RWPE2 (cell line): Measurements from ENCODE around the gene PCSK6.
"Not testable (repeated sequence)": the region's sequence is repeated elsewhere in the genome, so short reads cannot be mapped to it uniquely, and the experiment has no call there.

ENCODE experiments used
- ATAC-seq: fragments of 200-7000 bp; cut with Tn5 transposase; 3 replicates; pipeline ENCODE4 v1.9.1; 2021; ENCODE audit warnings: low read depth
- DNase-seq: peaks from one replicate; pipeline ENCODE4 v3.0.0-alpha.2; 2020; ENCODE audit warnings: low spot score
- H3K27ac ChIP-seq: fragments of 450-650 bp; 2 replicates; pipeline ENCODE4 v1.5.1; 2017; ENCODE audit warnings: mild to moderate bottlenecking; ENCODE audit not compliant: poor library complexity, severe bottlenecking
- H3K27me3 ChIP-seq: fragments of 250-450 bp; sonication (Bioruptor Pico); 2 replicates; pipeline ENCODE4 v1.5.1; 2021; ENCODE audit warnings: mild to moderate bottlenecking, moderate library complexity; ENCODE audit not compliant: insufficient read depth, poor library complexity, severe bottlenecking
- H3K36me3 ChIP-seq: fragments of 250-450 bp; sonication (Bioruptor Pico); 2 replicates; pipeline ENCODE4 v1.5.1; 2020; ENCODE audit warnings: low read depth, mild to moderate bottlenecking, moderate library complexity
- H3K4me1 ChIP-seq: fragments of 250-450 bp; sonication (Bioruptor Pico); 2 replicates; pipeline ENCODE4 v1.5.1; 2021; ENCODE audit warnings: mild to moderate bottlenecking, moderate library complexity; ENCODE audit not compliant: insufficient read depth, poor library complexity, severe bottlenecking
- H3K4me3 ChIP-seq: fragments of 250-450 bp; sonication (Bioruptor Pico); 2 replicates; pipeline ENCODE4 v1.5.1; 2021; ENCODE audit warnings: mild to moderate bottlenecking, moderate library complexity; ENCODE audit not compliant: severe bottlenecking
- H3K9me3 ChIP-seq: fragments of 250-450 bp; sonication (Bioruptor Pico); 2 replicates; pipeline ENCODE4 v1.5.1; 2021; ENCODE audit warnings: mild to moderate bottlenecking, moderate library complexity; ENCODE audit not compliant: severe bottlenecking
- CTCF ChIP-seq: fragments of 450-650 bp; IDR thresholded peaks from one replicate; pipeline ENCODE4 v1.5.1; 2017; ENCODE audit warnings: mild to moderate bottlenecking, moderate library complexity; ENCODE audit not compliant: poor library complexity, severe bottlenecking

Gene PCSK6

GRCh38 chr15:101379647-101380046 lies 109.9 kb downstream of the PCSK6 start:
- Histone ChIP-seq H3K36me3 (no peaks in the 10 kb centered on the region), H3K4me1 (no peaks in the 10 kb centered on the region), H3K27ac (no peak overlapping the region), H3K27me3 (no peaks in the 10 kb centered on the region), H3K9me3 (no peaks in the 10 kb centered on the region), H3K4me3 (no peak overlapping the region)
- DNase-seq (peak; percentile 51), ATAC-seq (no peak)
- TF ChIP-seq CTCF = no peak

DNA sequence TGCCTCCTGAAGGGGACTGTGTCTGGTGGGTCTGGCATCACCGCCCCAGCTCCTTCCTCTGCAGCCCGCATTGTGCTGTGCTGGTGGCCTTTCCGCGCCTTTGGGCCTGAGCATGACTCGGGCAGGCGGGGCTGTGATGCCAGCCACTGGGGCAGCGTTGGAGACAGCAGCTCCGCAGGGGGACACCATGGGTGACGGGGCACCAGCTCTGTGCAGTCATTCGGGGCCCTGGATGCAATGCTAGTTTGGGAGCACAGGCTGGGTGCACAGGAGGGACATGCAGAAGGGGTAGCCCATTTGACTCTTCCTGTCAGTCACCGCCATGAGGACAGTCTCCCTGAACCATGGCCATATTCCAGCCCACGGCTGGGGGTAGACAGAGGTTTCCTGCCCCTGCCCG lies 110.6 kb downstream of the PCSK6 start:
- H3K9me3 ChIP-seq = no peaks in the 10 kb centered on the region
- no peaks in the 10 kb centered on the region for H3K27me3 ChIP-seq
- ATAC-seq (no peak), DNase-seq (peak; percentile 57)
- no peaks in the 10 kb centered on the region for H3K4me1 ChIP-seq
- H3K36me3 ChIP-seq = no peaks in the 10 kb centered on the region
- H3K4me3 ChIP-seq = no peak overlapping the region
- H3K27ac ChIP-seq = no peak overlapping the region
- TF ChIP-seq CTCF = no peak

- ATAC-seq = no peak
Measured at GRCh38 chr15:101378171-101378755, 111.2 kb downstream of the PCSK6 start.

DNA sequence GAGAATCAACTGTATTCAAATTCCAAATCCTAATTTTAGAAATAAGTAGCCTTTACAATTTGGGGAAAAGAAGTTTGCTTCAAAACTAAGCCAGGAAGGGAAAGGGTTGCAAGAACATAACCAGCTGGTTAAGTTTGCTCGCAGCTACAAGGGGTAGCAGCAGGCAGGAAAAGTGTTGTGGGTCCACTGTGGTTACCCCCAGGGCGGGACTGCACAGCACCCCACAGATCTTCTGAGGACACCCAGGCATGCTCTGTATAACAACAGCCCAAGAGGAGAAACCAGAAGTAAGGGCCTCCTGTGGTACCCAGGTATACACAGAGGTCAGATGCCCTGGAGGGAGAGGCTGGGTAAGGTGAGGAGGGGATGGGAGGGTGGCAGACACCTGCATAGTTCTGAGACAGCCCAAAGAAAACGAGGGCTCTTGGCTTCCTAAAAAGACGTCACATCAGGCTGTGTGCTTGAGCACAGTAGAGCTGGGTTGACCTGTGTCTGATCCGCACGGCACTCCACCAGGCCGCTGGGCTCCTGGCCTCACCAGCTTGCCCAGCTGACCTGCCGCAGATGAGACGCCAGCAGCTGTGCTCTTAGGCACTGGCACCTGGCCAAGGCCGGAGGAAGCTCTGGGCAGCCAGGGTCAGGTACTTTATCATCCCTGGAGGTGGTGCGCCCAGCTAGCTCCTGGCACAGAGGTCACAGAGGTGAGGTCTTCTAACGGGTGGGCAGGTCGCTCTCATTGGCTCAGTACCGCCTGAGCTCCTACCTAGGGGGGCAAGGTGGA lies 112.7 kb downstream of the PCSK6 start:
- ATAC-seq (no peak), DNase-seq (peak; percentile 47)
- H3K9me3 ChIP-seq = no peaks in the 10 kb centered on the region
- H3K4me1 ChIP-seq = no peaks in the 10 kb centered on the region
- no peaks in the 10 kb centered on the region for H3K27me3 ChIP-seq
- no peaks in the 10 kb centered on the region for H3K36me3 ChIP-seq
- no peak for TF ChIP-seq CTCF
- H3K27ac ChIP-seq = no peak overlapping the region
- H3K4me3 ChIP-seq = no peak overlapping the region

More at GRCh38 chr15:101378171-101378755, 111.2 kb downstream of the PCSK6 start:
- no peak for TF ChIP-seq CTCF
- Histone ChIP-seq H3K4me1 (no peaks in the 10 kb centered on the region), H3K36me3 (no peaks in the 10 kb centered on the region), H3K9me3 (no peaks in the 10 kb centered on the region), H3K27ac (no peak overlapping the region), H3K27me3 (no peaks in the 10 kb centered on the region), H3K4me3 (no peak overlapping the region)
- DNase-seq = peak; percentile 49

GRCh38 chr15:101375006-101375405 lies 114.5 kb downstream of the PCSK6 start:
- ATAC-seq, H3K4me1 ChIP-seq: not testable (repeated sequence)

More at GRCh38 chr15:101375006-101375405, 114.5 kb downstream of the PCSK6 start:
- not testable (repeated sequence) for H3K36me3 ChIP-seq, H3K4me3 ChIP-seq, H3K9me3 ChIP-seq, H3K27ac ChIP-seq, H3K27me3 ChIP-seq, DNase-seq
